H1 (cell line): ENCODE measurements around the gene MAD2L1. TPM values are rescaled to one million over a fixed set of nuclear protein-coding genes. Genes with fewer than 3 reads are reported as not detected.

ENCODE experiments used
- CTCF ChIA-PET: fragments of 300-600 bp; sonication (Branson Sonifier 250); formaldehyde crosslinking; loops from one replicate; lab custom pipeline; 2021; ENCODE audit not compliant: partially characterized antibody; lab: Charles Lee
- POLR2A ChIA-PET: fragments of 300-600 bp; sonication (Branson Sonifier 250); formaldehyde crosslinking; loops from one replicate; lab custom pipeline; 2021; ENCODE audit warnings: inconsistent platforms; ENCODE audit not compliant: partially characterized antibody; lab: Charles Lee
- DNase-seq, 2 experiments: peaks; one replicate each; pipeline versions ENCODE4 v3.0.0 to v3.0.0-alpha.2; 2010 to 2022; ENCODE audit warnings: low spot score in 2 of 2, low read depth in 1 of 2, mixed read lengths in 1 of 2
- FAIRE-seq: peaks from 2 replicates; lab custom pipeline; 2011; peaks lifted over from hg19 to GRCh38; lab: Jason Lieb, UNC
- H2AFZ ChIP-seq: 2 replicates; pipeline ENCODE4 v1.8.1; 2012; ENCODE audit warnings: low read length, inconsistent platforms
- H2AK5ac ChIP-seq: 2 replicates; pipeline ENCODE4 v1.6.1; 2013; ENCODE audit warnings: low read depth, low read length
- H2BK120ac ChIP-seq: replicated peaks from 2 replicates; pipeline ENCODE3; 2013; ENCODE audit warnings: low read depth, low read length, inconsistent platforms
- H2BK12ac ChIP-seq: 2 replicates; pipeline ENCODE4 v1.6.1; 2013; ENCODE audit warnings: low read depth, low read length
- H2BK15ac ChIP-seq: 2 replicates; pipeline ENCODE4 v1.6.1; 2013; ENCODE audit warnings: low read length
- H2BK20ac ChIP-seq: 2 replicates; pipeline ENCODE4 v1.6.1; 2013; ENCODE audit warnings: low read length
- H2BK5ac ChIP-seq: 2 replicates; pipeline ENCODE4 v1.6.1; 2013; ENCODE audit warnings: low read depth, low read length
- H3K14ac ChIP-seq: 2 replicates; pipeline ENCODE4 v1.6.1; 2013; ENCODE audit warnings: inconsistent platforms; ENCODE audit not compliant: insufficient read length
- H3K18ac ChIP-seq: 2 replicates; pipeline ENCODE4 v1.6.1; 2013; ENCODE audit warnings: low read length; ENCODE audit errors: extremely low read depth
- H3K23ac ChIP-seq: 2 replicates; pipeline ENCODE4 v1.6.1; 2013; ENCODE audit warnings: inconsistent platforms; ENCODE audit not compliant: insufficient read length
- H3K23me2 ChIP-seq: 2 replicates; pipeline ENCODE4 v1.6.1; 2013; ENCODE audit warnings: low read depth, low read length
- H3K27ac ChIP-seq: 2 replicates; pipeline ENCODE4 v1.6.1; 2011; ENCODE audit warnings: low read depth, low read length, inconsistent platforms
- H3K27me3 ChIP-seq, 4 experiments: replicated peaks in 1 of 4; 1 replicate in 1 of 4; 2 replicates in 3 of 4; pipeline versions ENCODE4 v1.6.1 to v1.8.1; 2011 to 2013; ENCODE audit warnings: low read length in 3 of 4, mild to moderate bottlenecking in 3 of 4, inconsistent platforms in 2 of 4, mixed read lengths in 2 of 4, moderate library complexity in 1 of 4; ENCODE audit not compliant: control insufficient read depth in 3 of 4, insufficient read depth in 3 of 4; ENCODE audit errors: extremely low read depth in 1 of 4
- H3K36me3 ChIP-seq, 4 experiments: 2 replicates each; pipeline versions ENCODE4 v1.6.1 to v1.8.1; 2011 to 2013; ENCODE audit warnings: mild to moderate bottlenecking in 4 of 4, low read length in 3 of 4, moderate library complexity in 2 of 4, control low read depth in 1 of 4, inconsistent platforms in 1 of 4; ENCODE audit not compliant: insufficient read depth in 4 of 4, control insufficient read depth in 2 of 4
- H3K4ac ChIP-seq: replicated peaks from 2 replicates; pipeline ENCODE3; 2013; ENCODE audit warnings: low read length, low read depth, mixed read lengths, inconsistent platforms; ENCODE audit not compliant: insufficient read length
- H3K4me1 ChIP-seq, 4 experiments: replicated peaks in 1 of 4; 1 replicate in 1 of 4; 2 replicates in 3 of 4; pipeline versions ENCODE4 v1.6.1 to v1.8.1; 2011 to 2013; ENCODE audit warnings: low read length in 3 of 4, inconsistent platforms in 2 of 4, mixed read lengths in 1 of 4; ENCODE audit not compliant: insufficient read depth in 4 of 4, control insufficient read depth in 3 of 4
- H3K4me2 ChIP-seq, 2 experiments: 2 replicates each; pipeline versions ENCODE4 v1.6.1 to v1.8.1; 2011 to 2013; ENCODE audit warnings: low read depth in 2 of 2, low read length in 2 of 2, control low read depth in 1 of 2, inconsistent platforms in 1 of 2, mild to moderate bottlenecking in 1 of 2; ENCODE audit not compliant: insufficient read depth in 1 of 2
- H3K4me3 ChIP-seq, 4 experiments: fragments of 200-600, 300-600 bp in 1 of 4; sonication (generic), shearing (Covaris generic), sonication (Bioruptor Twin) in 1 of 4; 2 replicates each; pipeline versions ENCODE4 v1.5.1 to v1.8.1; 2011 to 2016; ENCODE audit warnings: low read length in 4 of 4, low read depth in 3 of 4, control low read depth in 2 of 4, inconsistent platforms in 2 of 4, mild to moderate bottlenecking in 2 of 4, mixed read lengths in 1 of 4, moderate library complexity in 1 of 4; ENCODE audit not compliant: insufficient read depth in 2 of 4; ENCODE audit errors: extremely low read depth in 1 of 4
- H3K56ac ChIP-seq: replicated peaks from 2 replicates; pipeline ENCODE3; 2013; ENCODE audit warnings: low read depth, mild to moderate bottlenecking, mixed read lengths, low read length, inconsistent platforms; ENCODE audit not compliant: insufficient read length
- H3K79me1 ChIP-seq: 2 replicates; pipeline ENCODE4 v1.6.1; 2013; ENCODE audit warnings: low read depth, low read length, control low read depth
- H3K79me2 ChIP-seq, 2 experiments: 2 replicates each; pipeline versions ENCODE4 v1.6.1 to v1.8.1; 2012 to 2013; ENCODE audit warnings: low read length in 2 of 2, mild to moderate bottlenecking in 2 of 2, inconsistent platforms in 1 of 2; ENCODE audit not compliant: insufficient read depth in 2 of 2, control insufficient read depth in 1 of 2
- H3K9ac ChIP-seq, 4 experiments: replicated peaks in 1 of 4; 1 replicate in 1 of 4; 2 replicates in 3 of 4; pipeline versions ENCODE4 v1.6.1 to v1.8.1; 2011 to 2013; ENCODE audit warnings: low read depth in 3 of 4, low read length in 3 of 4, control low read depth in 2 of 4, mild to moderate bottlenecking in 2 of 4, moderate library complexity in 2 of 4, inconsistent platforms in 1 of 4; ENCODE audit errors: extremely low read depth in 1 of 4
- H3K9me3 ChIP-seq, 2 experiments: 2 replicates each; pipeline versions ENCODE4 v1.6.1 to v1.8.1; 2012 to 2013; ENCODE audit warnings: mild to moderate bottlenecking in 2 of 2, moderate library complexity in 2 of 2, control low read depth in 1 of 2, inconsistent platforms in 1 of 2, low read depth in 1 of 2, low read length in 1 of 2, mixed read lengths in 1 of 2; ENCODE audit not compliant: insufficient read depth in 2 of 2
- H4K20me1 ChIP-seq, 2 experiments: replicated peaks in 1 of 2; 2 replicates each; pipeline versions ENCODE3 to v1.8.1; 2011 to 2013; ENCODE audit warnings: inconsistent platforms in 2 of 2, low read length in 2 of 2, mild to moderate bottlenecking in 1 of 2; ENCODE audit not compliant: insufficient read depth in 2 of 2, control insufficient read depth in 1 of 2
- H4K5ac ChIP-seq: 2 replicates; pipeline ENCODE4 v1.6.1; 2013; ENCODE audit warnings: low read length, low read depth, mixed read lengths, inconsistent platforms; ENCODE audit not compliant: insufficient read length
- H4K8ac ChIP-seq: 2 replicates; pipeline ENCODE4 v1.8.0; 2013; ENCODE audit warnings: mild to moderate bottlenecking, moderate library complexity, low read length, inconsistent platforms; ENCODE audit not compliant: insufficient read depth; ENCODE audit errors: extremely low read depth
- H4K91ac ChIP-seq: replicated peaks from 2 replicates; pipeline ENCODE3; 2013; ENCODE audit warnings: low read length, mixed read lengths, inconsistent platforms; ENCODE audit not compliant: insufficient read length
- ATF2 ChIP-seq: IDR thresholded peaks from 2 replicates; pipeline ENCODE4 v1.6.1; 2012; ENCODE audit warnings: low read length, inconsistent platforms
- CTCF ChIP-seq, 3 experiments: IDR thresholded peaks; 1 replicate in 2 of 3; 2 replicates in 1 of 3; pipeline versions ENCODE4 v1.5.1 to v1.6.1; 2011; ENCODE audit warnings: low read length in 3 of 3, mild to moderate bottlenecking in 3 of 3, inconsistent platforms in 2 of 3, low read depth in 1 of 3, moderate library complexity in 1 of 3; ENCODE audit not compliant: insufficient read depth in 1 of 3; ENCODE audit errors: control extremely low read depth in 1 of 3
- EP300 ChIP-seq, 2 experiments: IDR thresholded peaks; 1 replicate in 1 of 2; 2 replicates in 1 of 2; pipeline ENCODE4 v1.6.1; 2011 to 2012; ENCODE audit warnings: low read depth in 2 of 2, low read length in 2 of 2, mild to moderate bottlenecking in 2 of 2, borderline replicate concordance in 1 of 2, inconsistent platforms in 1 of 2, moderate library complexity in 1 of 2
- KDM1A ChIP-seq: fragments of 200-600, 300-600 bp; sonication (generic); IDR thresholded peaks from 2 replicates; pipeline ENCODE4 v1.7.1; 2016; ENCODE audit warnings: mild to moderate bottlenecking, low read length, borderline replicate concordance
- MAX ChIP-seq: IDR thresholded peaks from 2 replicates; pipeline ENCODE4 v1.6.1; 2012; ENCODE audit warnings: inconsistent platforms
- NANOG ChIP-seq: IDR thresholded peaks from 2 replicates; pipeline ENCODE4 v1.6.1; 2011; ENCODE audit warnings: low read length, low read depth, mild to moderate bottlenecking, inconsistent platforms; ENCODE audit not compliant: insufficient read depth, poor library complexity, severe bottlenecking
- RFX5 ChIP-seq: IDR thresholded peaks from 2 replicates; pipeline ENCODE4 v1.6.1; 2011; ENCODE audit warnings: low read depth, low read length, improper control_type of control experiment, borderline replicate concordance
- WGBS, 2 experiments: shearing (Covaris generic) in 1 of 2; methylation state at CpG; one replicate each; pipeline versions ENCODE4 v1.1.6 to v1.1.7; 2013 to 2015; ENCODE audit warnings: low lambda C conversion rate in 2 of 2, mixed read lengths in 2 of 2, inconsistent platforms in 1 of 2, low coverage in 1 of 2, missing lambda C conversion rate in 1 of 2; ENCODE audit not compliant: insufficient replicate concordance in 2 of 2, insufficient coverage in 1 of 2, insufficient read length in 1 of 2; ENCODE audit errors: extremely low coverage in 1 of 2, missing lambda C conversion rate in 1 of 2; 5-methylcytosine and 5-hydroxymethylcytosine counted together
- polyA plus RNA-seq, 7 experiments: library from polyadenylated mRNA; depleted of rRNA in 3 of 7; stranded (reverse) in 5 of 7; unstranded in 2 of 7; fragments of >200 nt in 5 of 7; fragments of 200-250 nt in 2 of 7; gene quantifications; 1 replicate in 5 of 7; 2 replicates in 1 of 7; 4 replicates in 1 of 7; pipeline versions ENCODE4 v1.2.1 to v1.2.3, GENCODE V29; 2011 to 2013; ENCODE audit warnings: missing spikeins in 2 of 7, mixed read lengths in 2 of 7
- total RNA-seq: library from RNA; stranded (reverse); fragmentation: NEBNext Ultra II Directional; extraction: Animal tissue kit (Norgen Biotek cat#: 25700); gene quantifications from 2 replicates; pipeline ENCODE4 v1.2.1, GENCODE V29; 2021

MAD2L1 gene
- total and polyA plus RNA-seq, 2 of the 8 experiments (the other 6 are each of a cell fraction or from before 2014, with no cell fraction given) = 51.1 to 88.1 TPM

GRCh38 chr4:120064887-120065286 is 1.8 kb downstream of the MAD2L1 start:
- no peak overlapping the region for H2BK12ac ChIP-seq
- H4K5ac ChIP-seq = no peak overlapping the region
- H2BK5ac ChIP-seq = no peak overlapping the region
- no peak overlapping the region for H3K56ac ChIP-seq
- no peaks in the 10 kb centered on the region; the same call in 1 of the 2 replicates for H3K79me1 ChIP-seq
- no peak overlapping the region for H3K14ac ChIP-seq
- no peak overlapping the region for H4K91ac ChIP-seq
- no peak overlapping the region for H2BK20ac ChIP-seq
- DNase-seq (no peak), FAIRE-seq (no peak)
- no peaks in the 10 kb centered on the region for H3K27me3 ChIP-seq
- H4K20me1 ChIP-seq = peaks cover 2 to 4% of the 10 kb centered on the region in 2 experiments
- H3K9ac ChIP-seq = no peak overlapping the region
- no peak overlapping the region for H4K8ac ChIP-seq
- no peak overlapping the region for H3K4ac ChIP-seq
- H2AFZ ChIP-seq = no peak overlapping the region
- peaks cover 0 to 8% (median 7%) of the 10 kb centered on the region in 4 experiments; a peak in 4 of 7 replicates for H3K4me1 ChIP-seq
- no peaks in the 10 kb centered on the region for H3K9me3 ChIP-seq
- no peak overlapping the region for H3K27ac ChIP-seq
- WGBS, 2 experiments = 81% methylated on average over 5 of the region's 5 CpGs; no CpG with 5 or more reads in 1 of the 2 experiments
- ChIA-PET POLR2A (no interaction called here), CTCF (interaction anchor here (0.6 to 1.4 kb wide), 2 partner anchors 14 to 41 kb away, joined by 3 read pairs; no protein-coding TSS in a partner anchor)
- peaks cover 5 to 55% of the 10 kb centered on the region in 2 experiments; a peak in 3 of 4 replicates for H3K79me2 ChIP-seq
- peaks cover 4% of the 10 kb centered on the region; the same call in 1 of the 2 replicates for H3K23me2 ChIP-seq
- H3K4me3 ChIP-seq = peak overlapping the region in 1 of 4 experiments; percentile 83; a peak in 2 of 8 replicates
- no peak overlapping the region for H2AK5ac ChIP-seq
- no peak overlapping the region for H3K23ac ChIP-seq
- H3K18ac ChIP-seq = no peak overlapping the region
- no peak overlapping the region for H2BK120ac ChIP-seq
- peaks cover 5 to 44% (median 21%) of the 10 kb centered on the region in 4 experiments; a peak in 5 of 8 replicates for H3K36me3 ChIP-seq
- H2BK15ac ChIP-seq = no peak overlapping the region
- H3K4me2 ChIP-seq = peak overlapping the region; percentile 78 to 84; a peak in 3 of 4 replicates
- TF ChIP-seq ATF2 (no peak), KDM1A (no peak), NANOG (no peak), EP300 (IDR thresholded peaks at IDR 0.05; ENCODE audit: borderline replicate concordance in 1 of 2, low read depth in 2 of 2, low read length in 2 of 2) (no peak), RFX5 (no peak), CTCF (IDR thresholded peaks at IDR 0.05; ENCODE audit: control extremely low read depth in 1 of 3, insufficient read depth in 1 of 3, low read depth in 1 of 3, low read length in 3 of 3) (no peak), MAX (no peak)
